ENCODE results near the gene OVOL1.
"Not testable (repeated sequence)": the region's sequence is repeated elsewhere in the genome, so short reads cannot be mapped to it uniquely, and the experiment has no call there.

The OVOL1 gene

GRCh38 chr11:65829459-65829858, 42.6 kb downstream of the OVOL1 start:
- Histone ChIP-seq H3K9me3 (ENCODE audit: control insufficient read depth, low read length) (no peaks in the 10 kb centered on the region), H3K36me3 (ENCODE audit: control insufficient read depth, insufficient read depth, low read length) (no peaks in the 10 kb centered on the region), H3K4me1 (ENCODE audit: control insufficient read depth, insufficient read depth, low read length) (peaks cover 13% of the 10 kb centered on the region), H3K4me3 (ENCODE audit: low read length) (no peak overlapping the region), H3K9ac (ENCODE audit: low read length) (no peak overlapping the region), H3K27me3 (ENCODE audit: control insufficient read depth, insufficient read depth, low read length) (peaks cover 18% of the 10 kb centered on the region)

DNA sequence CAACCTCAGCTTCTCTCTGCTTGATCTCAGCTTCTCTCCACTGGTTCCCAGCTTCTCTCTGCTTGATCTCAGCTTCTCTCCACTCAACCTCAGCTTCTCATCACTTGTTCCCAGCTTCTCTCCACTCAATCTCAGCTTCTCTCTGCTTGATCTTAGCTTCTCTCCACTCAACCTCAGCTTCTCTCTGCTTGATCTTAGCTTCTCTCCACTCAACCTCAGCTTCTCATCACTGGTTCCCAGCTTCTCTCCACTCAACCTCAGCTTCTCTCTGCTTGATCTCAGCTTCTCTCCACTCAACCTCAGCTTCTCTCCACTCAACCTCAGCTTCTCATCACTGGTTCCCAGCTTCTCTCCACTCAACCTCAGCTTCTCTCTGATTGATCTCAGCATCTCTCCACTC, 45.4 kb downstream of the OVOL1 start:
- H3K9ac ChIP-seq (ENCODE audit: low read length); H3K36me3 ChIP-seq (ENCODE audit: control insufficient read depth, insufficient read depth, low read length); H3K4me3 ChIP-seq (ENCODE audit: low read length); H3K9me3 ChIP-seq (ENCODE audit: control insufficient read depth, low read length): not testable (repeated sequence)
- Histone ChIP-seq H3K4me1 (ENCODE audit: control insufficient read depth, insufficient read depth, low read length) (peaks cover 13% of the 10 kb centered on the region), H3K27me3 (ENCODE audit: control insufficient read depth, insufficient read depth, low read length) (peaks cover 18% of the 10 kb centered on the region)

DNA sequence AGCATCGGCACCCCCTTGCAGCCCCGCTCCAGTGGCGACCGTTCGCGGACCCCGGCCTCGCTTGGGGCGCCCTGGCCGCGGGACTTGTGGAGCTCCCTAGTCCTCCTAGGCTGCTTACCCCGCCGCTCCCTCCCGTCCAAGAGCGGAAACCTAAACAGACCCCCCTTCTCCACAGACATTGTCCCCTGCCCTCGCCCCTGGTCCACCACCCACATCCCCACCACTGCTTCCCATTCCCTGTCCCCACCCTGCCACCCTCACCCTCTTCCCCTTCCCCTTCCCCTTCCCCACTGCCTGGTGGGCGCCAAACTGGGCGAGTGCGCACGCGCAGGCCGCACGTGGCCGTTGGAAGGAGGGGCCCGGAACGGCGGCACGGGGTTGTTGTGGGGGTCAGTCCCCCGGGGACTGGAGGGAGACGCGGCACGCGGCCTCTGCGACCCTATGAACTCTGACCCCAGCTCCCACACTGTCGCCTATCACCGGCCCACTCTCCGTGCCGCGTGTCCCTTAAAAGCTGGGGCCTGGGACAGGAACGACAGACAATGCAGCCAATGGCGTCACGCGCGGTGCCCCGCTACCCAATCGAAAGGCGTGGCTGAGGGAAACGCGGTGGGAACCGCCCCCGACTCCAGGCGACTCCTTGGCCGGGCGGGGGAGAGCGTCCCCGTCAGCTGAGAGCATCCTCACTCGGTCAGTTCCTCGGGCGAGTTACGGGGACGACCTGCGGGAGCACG, 46.6 kb downstream of the OVOL1 start, which contains the start of gene SNX32:
TSS of gene SNX32 (plus strand) at position 667 of the 734 bp plus-strand sequence. CDS start 103 bp downstream, outside the sequence.
- no peaks in the 10 kb centered on the region for H3K36me3 ChIP-seq (ENCODE audit: control insufficient read depth, insufficient read depth, low read length)
- H3K4me1 ChIP-seq (ENCODE audit: control insufficient read depth, insufficient read depth, low read length), result peaks cover 13% of the 10 kb centered on the region
- H3K9ac ChIP-seq (ENCODE audit: low read length), result peak within 1 kb of the TSS; percentile 56

GRCh38 chr11:65834202-65834601, 47.3 kb downstream of the OVOL1 start:
- Histone ChIP-seq H3K27me3 (ENCODE audit: control insufficient read depth, insufficient read depth, low read length) (peaks cover 17% of the 10 kb centered on the region), H3K36me3 (ENCODE audit: control insufficient read depth, insufficient read depth, low read length) (no peaks in the 10 kb centered on the region), H3K4me1 (ENCODE audit: control insufficient read depth, insufficient read depth, low read length) (peaks cover 13% of the 10 kb centered on the region), H3K9me3 (ENCODE audit: control insufficient read depth, low read length) (no peaks in the 10 kb centered on the region), H3K9ac (ENCODE audit: low read length) (no peak overlapping the region), H3K4me3 (ENCODE audit: low read length) (peak overlapping the region; percentile 67)

More for the DNA sequence above, 46.6 kb downstream of the OVOL1 start, which contains the start of gene SNX32:
- H3K9me3 ChIP-seq (ENCODE audit: control insufficient read depth, low read length), result no peaks in the 10 kb centered on the region
- H3K27me3 ChIP-seq (ENCODE audit: control insufficient read depth, insufficient read depth, low read length), result peaks cover 18% of the 10 kb centered on the region
- H3K4me3 ChIP-seq (ENCODE audit: low read length), result peak within 1 kb of the TSS; percentile 67

GRCh38 chr11:65842144-65842543, 55.3 kb downstream of the OVOL1 start:
- H3K9me3 ChIP-seq (ENCODE audit: control insufficient read depth, low read length), result no peaks in the 10 kb centered on the region
- no peak overlapping the region for H3K9ac ChIP-seq (ENCODE audit: low read length)
- H3K4me3 ChIP-seq (ENCODE audit: low read length), result no peak overlapping the region
- H3K4me1 ChIP-seq (ENCODE audit: control insufficient read depth, insufficient read depth, low read length), result peaks cover 5% of the 10 kb centered on the region
- no peaks in the 10 kb centered on the region for H3K36me3 ChIP-seq (ENCODE audit: control insufficient read depth, insufficient read depth, low read length)
- H3K27me3 ChIP-seq (ENCODE audit: control insufficient read depth, insufficient read depth, low read length), result no peaks in the 10 kb centered on the region

- Histone ChIP-seq H3K9ac (ENCODE audit: low read length) (no peak overlapping the region), H3K4me1 (ENCODE audit: control insufficient read depth, insufficient read depth, low read length) (peaks cover 5% of the 10 kb centered on the region), H3K27me3 (ENCODE audit: control insufficient read depth, insufficient read depth, low read length) (no peaks in the 10 kb centered on the region), H3K9me3 (ENCODE audit: control insufficient read depth, low read length) (no peaks in the 10 kb centered on the region), H3K4me3 (ENCODE audit: low read length) (no peak overlapping the region), H3K36me3 (ENCODE audit: control insufficient read depth, insufficient read depth, low read length) (no peaks in the 10 kb centered on the region)
Observed at GRCh38 chr11:65843811-65844210, 56.9 kb downstream of the OVOL1 start.

DNA sequence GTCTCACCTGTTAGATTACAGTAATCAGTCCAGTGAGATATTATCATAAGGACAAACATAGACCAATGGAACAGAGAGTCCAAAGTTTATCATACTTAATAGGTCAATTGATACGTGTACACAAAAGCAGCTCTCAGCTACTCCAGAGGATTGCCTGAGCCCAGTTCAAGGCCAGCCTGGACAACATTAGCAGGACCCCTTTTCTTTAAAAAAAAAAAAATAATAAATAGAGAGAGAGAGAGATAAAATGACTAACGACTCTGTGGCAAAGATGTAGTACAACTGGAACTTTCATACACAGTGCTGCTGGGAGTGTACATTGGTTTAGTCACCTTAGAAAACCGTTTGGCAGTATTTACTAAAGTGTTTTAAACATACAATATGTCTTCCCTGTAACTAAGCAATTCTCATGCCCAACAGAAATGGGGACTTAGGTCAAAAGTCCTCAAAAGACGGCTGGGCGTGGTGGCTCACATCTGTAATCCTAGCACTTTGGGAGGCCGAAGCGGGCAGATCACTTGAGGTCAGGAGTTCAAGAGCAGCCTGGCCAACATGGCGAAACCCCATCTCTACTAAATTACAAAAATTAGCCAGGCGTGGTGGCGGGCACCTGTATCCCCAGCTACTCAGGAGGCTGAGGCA, 57.5 kb downstream of the OVOL1 start:
- Histone ChIP-seq H3K9ac (ENCODE audit: low read length) (no peak overlapping the region), H3K36me3 (ENCODE audit: control insufficient read depth, insufficient read depth, low read length) (no peaks in the 10 kb centered on the region), H3K9me3 (ENCODE audit: control insufficient read depth, low read length) (no peaks in the 10 kb centered on the region), H3K4me3 (ENCODE audit: low read length) (no peak overlapping the region), H3K4me1 (ENCODE audit: control insufficient read depth, insufficient read depth, low read length) (peaks cover 10% of the 10 kb centered on the region), H3K27me3 (ENCODE audit: control insufficient read depth, insufficient read depth, low read length) (no peaks in the 10 kb centered on the region)

All from mucosa of stomach (tissue), 1 donor.